Stimulated activated CD4-positive, alpha-beta T cell treated with anti-CD3 and anti-CD28 coated beads, Interleukin-1b, Interleukin-23, amount 100 ng/mL, for 4 hours (primary cell): ENCODE measurements around the gene MLLT6.

Source experiments
- DNase-seq, 2 donors: peaks; one replicate each; pipeline ENCODE4 v3.0.0-alpha.2; 2020; ENCODE audit warnings: low read depth in 2 of 2

The MLLT6 gene

DNA sequence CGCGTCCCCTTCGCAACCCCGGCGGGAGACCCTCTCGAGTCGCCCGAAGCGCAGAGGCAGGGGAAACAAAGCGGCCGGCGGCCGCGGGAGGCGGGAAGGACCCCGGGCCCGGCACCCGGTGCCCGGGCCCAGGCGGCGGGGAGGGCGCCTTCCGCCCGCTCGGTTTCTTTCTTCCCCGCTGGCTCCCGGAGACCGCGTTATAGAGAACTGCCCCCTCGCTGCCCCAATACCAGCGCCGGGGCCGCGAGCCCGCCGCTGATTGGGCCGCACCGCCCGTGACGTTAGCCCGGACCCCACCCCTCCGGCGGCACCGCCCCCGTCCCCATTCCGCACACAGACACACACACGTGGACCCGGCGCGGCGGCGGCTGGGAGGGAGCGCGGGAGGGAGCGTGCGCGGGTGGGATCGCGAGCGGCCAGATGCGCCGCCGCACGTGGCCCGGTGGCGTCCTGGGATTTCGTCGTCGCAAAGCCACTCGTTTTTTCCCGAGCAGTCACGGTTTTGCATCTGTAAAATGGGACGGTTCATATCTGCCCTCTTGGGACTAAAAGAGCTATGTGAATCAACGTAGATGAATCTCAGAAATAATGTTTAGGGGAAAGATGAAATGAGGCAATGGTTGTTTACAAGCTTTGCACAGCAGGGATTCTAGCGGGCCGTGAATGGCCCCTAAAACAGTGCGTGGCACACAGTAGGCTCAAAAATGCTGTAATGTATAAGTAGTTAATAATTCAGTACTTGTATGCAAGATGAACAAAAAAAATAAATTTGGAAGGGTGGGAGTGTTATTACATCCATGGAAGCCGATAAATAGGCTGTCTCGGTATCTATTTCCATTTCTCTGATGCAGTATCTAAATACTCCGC, 30.1 kb upstream of the MLLT6 start, which contains the start of gene EPOP:
Gene EPOP (minus strand): TSS at position 209 of the 867 bp plus-strand sequence. CDS start 462 bp downstream, outside the sequence.
- DNase-seq = peak; percentile 90 to 94

DNA sequence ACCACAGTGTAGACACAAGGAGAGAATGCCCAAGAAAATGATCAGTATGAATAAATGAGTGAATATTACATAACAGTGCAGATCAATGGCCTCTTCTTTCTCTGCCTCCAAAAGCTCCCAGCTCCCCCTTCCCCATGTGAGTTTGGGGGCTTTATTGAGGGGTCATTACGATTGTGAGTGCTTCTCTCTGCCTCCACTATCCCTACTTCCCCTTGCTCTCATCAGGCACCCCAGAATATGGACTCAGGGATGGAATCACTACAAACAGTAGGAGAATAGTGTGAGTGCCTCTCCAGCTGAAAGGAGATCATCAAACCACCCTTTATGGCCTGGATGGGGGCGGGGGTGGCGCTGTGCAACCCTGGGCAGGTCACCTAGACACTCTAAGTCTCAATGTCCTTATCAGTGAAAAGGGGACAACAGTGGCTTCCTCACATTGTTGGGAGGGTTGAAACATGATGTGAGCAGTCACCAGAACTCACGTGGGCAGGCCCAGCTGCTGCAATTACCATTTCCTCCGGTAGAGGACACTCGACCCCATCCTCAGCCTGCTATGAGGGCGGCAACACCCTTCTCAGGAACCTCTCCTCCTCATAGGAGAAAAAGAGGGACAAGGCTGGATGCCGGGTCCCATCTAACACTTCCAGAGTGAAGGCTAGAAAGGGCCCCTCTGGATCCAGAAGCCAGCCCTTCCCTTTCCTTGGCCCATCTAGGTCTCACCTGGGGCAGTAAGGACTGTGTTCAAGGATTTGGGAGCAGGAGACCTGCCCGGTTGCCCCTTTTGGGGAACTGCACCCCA, 28.2 kb upstream of the MLLT6 start:
- DNase-seq = peak; percentile 72 to 82

DNA sequence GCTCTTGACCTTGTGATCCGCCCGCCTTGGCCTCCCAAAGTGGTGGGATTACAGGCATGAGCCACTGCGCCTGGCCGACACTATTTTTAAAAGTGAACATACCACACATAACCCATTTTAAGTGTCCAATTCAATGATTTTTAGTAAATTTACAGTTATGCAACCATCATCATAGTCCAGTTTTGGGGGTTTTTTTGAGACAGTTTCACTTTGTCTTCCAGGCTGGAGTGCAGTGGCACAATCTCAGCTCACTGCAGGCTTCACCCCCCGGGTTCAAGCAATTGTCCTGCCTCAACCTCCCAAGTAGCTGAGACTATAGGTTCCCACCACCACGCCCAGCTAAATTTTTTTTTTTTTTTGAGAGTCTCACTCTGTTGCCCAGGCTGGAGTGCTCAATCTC, 27.3 kb upstream of the MLLT6 start:
- no peak for DNase-seq

DNA sequence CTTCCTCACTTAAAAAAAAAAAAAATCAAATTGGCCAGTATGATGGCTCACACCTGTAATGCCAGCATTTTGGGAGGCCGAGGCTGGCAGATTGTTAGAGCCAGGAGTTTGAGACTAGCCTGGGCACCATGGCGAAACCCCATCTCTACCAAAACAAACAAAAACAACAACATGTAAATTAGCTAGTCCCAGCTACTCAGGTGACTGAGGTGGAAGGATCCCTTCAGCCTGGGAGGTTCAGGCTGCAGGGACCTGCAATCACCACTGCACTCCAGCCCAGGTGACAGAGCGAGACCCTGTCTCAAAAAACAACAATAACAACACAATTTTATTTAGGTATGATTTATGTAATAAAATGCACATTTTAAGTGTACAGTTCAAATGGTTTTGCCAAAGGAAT, 24.0 kb upstream of the MLLT6 start:
- DNase-seq = no peak

DNA sequence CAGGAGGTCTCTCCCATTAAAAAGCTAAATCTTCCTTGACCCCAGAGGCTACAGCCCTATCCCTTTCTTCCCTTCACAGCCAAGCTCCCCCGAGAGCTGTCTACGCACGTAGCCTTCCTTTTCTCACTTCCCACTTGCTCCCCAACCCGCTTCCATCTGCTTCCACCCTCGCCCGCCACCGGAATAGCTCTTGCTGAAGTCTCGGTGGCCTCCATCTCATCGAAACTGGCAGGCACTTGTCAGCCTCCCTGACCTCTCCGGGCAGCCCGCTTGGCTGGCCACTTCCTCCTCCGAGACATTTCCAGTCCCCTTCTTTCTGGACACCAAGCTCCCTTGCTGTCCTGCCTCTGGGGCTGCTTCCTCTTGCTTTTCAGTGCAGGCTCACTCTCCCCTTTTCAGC, 19.6 kb upstream of the MLLT6 start:
- no peak for DNase-seq

DNA sequence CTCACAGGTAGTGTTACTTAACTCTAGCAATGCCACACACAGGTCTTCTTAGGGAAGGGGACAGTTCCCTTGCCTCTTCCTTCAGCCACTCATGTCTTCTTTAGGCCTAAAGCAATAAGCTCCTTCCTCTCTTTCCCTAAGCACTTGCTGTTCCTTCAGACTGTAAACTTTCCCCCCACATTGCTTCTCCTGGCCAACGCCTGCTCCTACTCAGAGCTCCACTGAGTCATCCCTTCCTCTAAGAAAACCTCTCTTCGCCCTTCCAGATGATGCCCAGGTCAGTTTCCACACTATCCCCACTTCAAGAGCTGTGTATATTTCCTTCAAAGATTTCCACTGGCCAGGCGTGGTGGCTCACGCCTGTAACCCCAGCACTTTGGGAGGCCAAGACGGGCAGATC, 17.8 kb upstream of the MLLT6 start:
- DNase-seq = no peak

DNA sequence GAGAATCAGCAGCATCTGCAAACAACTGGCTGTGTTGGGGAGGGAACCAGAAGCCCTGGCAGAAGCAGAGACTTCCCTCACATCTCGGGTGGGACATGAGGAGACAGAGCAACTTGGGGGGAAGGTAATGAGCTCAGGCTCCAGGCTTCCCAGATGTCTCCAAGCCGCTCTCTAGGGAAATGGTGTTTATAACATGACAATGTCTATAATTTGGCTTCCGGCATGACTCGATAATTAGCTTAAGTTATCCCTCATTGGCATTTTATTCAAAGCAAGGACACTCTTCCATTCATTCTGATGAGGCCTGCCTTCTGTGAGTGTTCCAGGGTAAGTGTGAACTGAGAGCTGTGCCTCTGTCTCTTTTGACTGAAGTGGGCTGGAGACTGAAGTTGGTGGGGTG, 14.7 kb upstream of the MLLT6 start:
- no peak for DNase-seq

DNA sequence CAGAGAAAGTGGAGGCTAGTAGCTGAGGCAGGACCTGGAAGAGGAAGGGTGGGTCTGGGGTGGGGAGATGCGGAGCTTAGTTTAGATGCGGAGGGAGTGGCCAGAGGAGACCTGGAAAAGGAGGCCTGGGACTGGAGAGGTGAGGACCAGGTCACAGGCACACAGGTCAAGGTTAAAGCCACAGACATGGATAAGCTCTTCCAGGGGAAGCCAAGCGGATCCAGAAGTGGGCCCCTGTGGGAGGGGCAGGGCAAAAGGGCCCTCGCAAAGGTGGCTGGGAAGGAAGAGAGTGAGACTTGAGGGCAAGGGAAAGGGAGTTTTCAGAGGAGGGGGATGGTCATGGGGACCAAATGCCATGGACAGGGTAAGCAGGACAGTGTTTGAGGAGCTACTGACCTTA, 13.9 kb upstream of the MLLT6 start:
- DNase-seq = no peak

DNA sequence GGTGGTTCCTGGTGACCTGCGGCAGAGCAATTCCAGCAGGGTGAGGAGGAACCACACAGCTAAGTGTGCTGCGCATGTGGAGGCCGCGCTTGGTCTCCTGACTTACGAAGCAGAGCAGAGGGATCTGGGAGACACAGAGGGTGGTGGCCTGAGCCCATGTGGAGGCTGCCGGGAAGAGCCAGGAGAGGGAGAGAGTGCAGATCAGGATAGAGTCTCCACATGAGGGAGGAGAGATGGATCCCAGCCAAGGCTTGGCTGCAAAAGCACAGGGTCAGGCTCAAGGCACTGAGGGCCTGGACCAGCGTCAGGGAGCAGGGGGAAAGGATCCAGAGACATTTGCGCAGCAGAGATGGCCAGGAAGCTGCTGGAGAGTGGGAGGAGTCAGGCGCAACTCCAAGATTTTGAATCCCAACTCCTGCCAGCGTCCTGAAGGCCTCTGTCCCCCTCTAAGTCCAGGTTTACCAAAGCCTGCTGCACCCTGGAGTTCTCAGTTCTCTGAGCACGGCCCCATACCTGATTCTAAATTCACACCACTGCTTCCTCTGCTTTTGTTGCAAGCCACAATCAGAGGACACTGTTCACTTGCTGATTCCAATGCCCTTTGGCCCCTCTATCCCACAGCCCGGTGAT, 11.3 kb upstream of the MLLT6 start:
- no peak for DNase-seq

DNA sequence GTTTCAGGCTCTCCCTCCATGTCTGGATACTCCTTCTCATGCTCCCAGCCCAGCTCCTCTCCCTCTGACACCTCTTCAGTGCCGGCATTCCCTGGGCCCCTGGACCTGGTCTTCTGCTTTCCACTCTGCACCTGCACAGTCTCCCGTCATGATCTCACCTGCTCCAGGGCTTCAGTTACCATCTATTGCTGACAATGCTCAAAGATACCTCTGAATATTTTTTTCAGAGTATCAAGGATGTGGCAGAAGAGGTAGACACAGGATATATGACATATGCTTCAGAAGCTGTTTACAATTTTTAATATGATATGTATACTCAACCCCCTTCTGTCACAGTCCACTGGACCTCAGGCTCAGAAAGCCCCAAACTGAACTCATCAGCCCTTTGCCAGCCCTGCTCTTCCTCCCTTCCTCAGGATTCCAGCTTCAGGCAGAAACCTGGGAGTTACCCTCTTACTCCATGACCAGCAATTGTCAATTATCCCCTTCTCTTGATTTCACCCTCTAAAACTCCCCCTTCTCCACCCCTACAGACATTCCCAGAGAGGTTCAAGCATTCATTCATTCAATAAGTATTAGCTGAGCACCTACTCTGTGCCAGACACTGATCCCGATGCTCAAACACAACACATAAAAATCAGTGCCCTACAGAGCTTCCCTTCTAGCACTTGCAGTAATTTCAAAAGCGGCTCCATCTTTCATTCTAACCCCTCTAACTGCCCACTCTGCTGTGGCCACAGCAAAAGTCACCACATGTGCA, 7.8 kb upstream of the MLLT6 start:
- DNase-seq = no peak

DNA sequence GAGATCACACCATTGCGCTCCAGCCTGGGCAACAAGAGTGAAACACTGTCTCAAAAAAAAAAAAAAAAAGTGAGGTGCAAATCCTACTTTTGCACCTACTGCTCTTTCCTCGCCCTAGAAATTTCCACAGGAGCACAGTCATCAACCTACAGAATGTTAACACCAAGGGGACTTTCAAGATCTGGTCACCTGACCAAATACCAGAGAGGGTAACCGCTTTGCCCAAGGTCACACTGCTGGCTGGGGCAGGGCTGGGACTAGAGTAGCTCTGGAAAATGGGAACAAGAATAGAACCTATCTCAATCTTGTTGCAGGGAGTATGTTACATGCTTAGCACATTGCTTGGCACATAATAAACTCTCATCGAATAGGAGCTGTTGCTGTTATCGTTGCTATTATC, 6.3 kb upstream of the MLLT6 start:
- no peak for DNase-seq

DNA sequence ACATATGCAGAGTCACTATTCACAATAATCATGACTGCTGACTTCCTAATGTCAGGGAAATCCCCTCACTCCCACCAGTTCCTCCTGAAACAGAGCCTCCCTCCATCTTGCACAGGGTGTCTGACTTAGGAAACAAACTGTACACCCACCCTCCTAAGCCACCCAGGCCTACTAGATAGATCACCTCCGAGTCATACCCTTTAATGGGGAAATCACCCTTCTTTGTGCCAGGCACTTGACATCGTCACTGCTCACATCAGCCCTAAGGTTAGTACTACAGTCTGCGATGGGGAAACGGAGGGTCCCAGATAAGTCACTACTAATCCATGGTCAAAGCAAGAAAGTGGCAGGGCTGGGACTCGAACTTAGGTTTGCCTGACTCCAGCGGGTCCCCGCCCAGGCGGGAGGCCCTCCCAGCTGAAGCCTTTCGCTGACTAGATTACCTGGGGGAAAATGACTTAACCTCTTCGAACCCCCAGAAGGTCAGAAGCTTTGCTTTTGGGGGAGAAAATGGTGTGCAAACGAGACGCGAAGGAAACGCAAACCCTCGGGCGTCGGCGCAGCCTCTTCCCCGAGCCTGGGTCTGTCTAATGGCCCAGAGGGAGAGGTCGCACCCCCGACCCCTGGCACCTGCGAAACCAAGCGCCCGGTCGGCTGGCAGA, 3.4 kb upstream of the MLLT6 start:
- DNase-seq = peak; percentile 70 to 77

DNA sequence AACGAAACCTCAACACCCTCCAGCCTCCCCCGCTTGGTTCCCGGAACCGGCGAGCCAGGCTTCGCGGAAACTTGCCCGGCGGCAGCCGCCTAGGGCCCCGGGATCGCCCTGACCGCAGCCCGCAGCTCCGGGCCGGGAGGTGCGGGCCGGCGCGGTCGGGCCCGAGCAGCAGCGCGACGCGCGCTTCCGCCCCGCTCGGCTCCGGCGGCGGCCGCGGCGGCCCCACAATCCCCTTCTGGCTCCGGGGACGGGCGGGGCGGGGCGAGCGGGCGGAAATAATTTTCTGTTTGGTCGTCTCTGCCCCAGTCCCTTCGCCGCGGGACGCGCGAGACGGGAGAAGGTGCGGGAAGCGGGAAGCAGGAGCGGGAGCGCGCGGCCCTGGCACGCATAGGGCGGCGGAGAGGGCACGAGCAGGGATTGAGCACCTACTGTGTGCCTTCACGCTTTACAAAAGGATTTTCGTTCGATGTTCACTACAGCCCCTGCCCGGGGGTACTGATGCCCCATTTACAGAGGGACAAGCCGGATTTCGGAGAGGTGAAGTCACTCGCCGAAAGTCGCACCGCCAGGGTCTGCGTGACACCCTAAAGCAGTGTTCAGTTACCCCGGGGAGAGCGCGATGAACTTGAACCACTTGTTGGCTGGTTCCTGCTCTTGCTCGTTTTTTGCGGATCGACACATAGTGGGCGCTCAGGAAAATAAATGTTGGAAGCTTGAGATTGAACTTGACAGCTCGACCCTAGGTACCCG, 2.7 kb upstream of the MLLT6 start:
- peak; percentile 74 to 75 for DNase-seq

DNA sequence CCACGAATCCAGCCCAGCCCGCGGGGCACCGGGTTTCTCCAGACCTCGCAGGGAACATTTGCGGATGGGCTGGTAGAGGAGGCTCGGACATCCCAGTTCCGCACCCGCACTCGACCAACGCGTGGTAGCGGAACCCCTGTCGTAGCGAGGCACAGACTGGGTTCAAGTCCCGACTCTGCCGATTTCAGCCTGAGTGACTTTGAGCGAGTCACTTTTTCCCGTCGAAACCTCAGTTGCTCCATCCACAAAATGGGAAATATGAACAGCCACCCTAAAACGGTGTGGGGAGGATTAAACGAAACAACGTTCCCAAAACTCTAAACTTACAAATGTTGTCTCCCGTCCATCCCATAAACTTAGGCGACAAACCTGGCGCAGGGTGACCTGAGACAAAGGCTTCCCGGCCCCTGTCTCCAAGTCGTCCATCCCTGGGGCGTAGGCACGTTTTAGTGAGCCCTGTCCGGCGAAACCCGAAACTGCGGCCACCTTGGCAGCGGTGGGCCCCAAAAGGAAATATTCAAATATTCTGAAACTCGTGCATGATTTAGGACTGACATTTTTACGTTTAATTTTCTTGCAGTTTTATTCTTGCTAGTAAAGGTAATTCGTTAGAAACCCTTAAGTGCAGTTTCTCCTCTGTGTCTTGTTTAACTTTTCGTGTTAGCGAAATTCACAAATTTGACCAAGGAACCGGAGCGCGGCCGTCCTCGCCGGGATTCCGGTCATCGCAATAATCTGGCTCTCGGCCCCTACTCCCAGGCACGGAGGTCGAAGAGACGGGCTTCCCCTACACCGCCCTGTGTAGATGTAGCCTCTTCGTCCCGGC, 1.9 kb upstream of the MLLT6 start:
- peak; percentile 32 to 33 for DNase-seq

DNA sequence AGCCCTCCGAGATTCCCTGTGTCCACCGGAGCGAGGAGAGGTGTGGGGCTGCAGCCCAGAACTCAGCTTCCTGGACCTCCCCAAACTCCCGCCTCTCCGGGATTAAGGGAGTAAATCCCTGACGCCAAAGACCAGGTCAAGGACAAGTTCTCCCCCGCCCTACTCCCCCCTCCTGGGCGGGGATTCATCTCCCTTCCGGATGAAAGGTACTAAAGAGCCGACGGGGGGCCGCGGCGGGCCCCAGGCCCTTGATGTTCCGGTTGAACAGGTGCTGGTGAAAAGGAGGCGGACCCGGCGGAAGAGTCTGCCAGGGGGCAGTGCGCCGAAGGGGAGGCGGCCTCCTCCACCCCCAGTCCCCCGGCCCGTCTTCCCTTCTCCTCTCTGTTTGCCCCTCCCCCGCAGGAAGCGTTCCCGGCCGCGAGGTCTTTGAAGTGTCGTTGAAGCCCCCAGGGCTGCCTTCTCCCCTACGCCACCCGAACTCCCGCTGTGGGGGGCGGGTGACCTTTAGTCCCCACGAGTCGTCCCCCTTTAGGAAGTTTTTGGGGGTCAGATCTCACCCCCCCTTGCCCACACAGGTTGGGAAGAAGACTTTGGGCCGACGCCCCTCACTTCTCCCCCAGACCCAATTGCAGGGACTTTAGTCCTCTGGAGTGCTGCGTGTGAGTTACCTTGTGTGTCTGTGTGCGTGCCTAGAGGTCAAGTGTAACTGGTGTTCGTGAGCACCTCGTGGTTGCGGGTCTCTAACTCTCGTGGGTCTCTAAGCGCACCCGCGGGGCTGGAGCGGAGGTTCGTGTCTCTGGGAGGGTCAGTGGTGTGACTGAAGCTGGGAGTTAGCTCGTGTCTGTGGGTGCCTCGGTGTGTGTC, 1.1 kb upstream of the MLLT6 start:
- DNase-seq = peak; percentile 78 to 88

DNA sequence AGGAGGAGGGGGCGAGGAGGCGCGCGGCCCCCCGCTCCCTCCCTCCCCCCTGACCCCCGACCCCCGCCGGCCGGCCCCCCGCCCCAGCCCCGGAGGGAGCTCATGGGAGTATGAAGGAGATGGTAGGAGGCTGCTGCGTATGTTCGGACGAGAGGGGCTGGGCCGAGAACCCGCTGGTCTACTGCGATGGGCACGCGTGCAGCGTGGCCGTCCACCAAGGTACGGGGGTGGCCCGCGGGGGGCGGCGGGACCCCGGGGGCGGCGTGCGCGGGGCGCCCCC, 390 bp downstream of the MLLT6 start:
- no peak for DNase-seq

DNA sequence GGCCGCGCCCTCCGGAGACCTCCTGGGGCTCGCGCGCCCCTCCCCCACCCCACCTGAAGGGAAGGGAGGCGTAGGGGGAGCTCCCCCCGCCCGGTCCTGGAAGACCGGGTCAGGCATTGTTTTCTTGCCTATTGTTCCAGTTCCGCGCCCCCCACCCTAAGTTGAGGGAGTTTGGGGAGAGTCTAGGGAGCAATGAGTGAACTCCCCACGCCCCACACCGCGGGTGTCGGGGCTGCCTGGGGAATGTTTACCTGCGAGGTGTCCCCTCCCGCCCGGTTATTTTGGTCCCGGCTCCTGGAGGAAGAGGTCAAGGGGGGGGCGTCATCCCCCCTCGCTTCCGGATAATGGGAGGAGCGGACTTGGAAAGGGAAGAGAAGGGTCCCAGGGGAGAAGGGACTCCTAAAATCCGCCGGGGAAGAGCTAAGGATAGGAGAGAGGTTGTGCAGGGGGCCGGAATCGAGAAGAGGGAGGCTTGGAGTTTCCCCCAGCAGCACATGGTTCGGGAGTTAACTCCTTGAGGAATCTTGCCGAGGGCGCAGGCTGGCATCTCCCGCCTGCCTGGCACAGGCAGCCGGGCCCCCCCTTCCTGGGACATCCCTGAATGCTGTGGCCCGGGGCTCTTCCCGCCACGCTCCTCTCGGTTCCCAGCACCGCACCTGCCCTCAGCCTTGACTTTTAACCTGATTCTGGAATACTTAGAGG, 881 bp downstream of the MLLT6 start:
- peak; percentile 33 to 58 for DNase-seq
